Sigmoid colon (tissue), 4 donors: ENCODE results near the gene RANBP3L.

ENCODE experiments used
- CTCF ChIP-seq, 4 experiments: fragments of 450-650 bp in 3 of 4; fragments of 200-600 bp in 1 of 4; IDR thresholded peaks; one replicate each; pipeline ENCODE4 v1.5.1; 2016 to 2019; ENCODE audit warnings: antibody characterized with exemption in 4 of 4, mild to moderate bottlenecking in 3 of 4, moderate library complexity in 2 of 4
- POLR2A ChIP-seq, 2 donors: fragments of 450-650 bp; IDR thresholded peaks; one replicate each; pipeline ENCODE4 v1.6.1; 2016; ENCODE audit warnings: antibody characterized with exemption in 2 of 2, mild to moderate bottlenecking in 2 of 2, moderate library complexity in 2 of 2
- POLR2AphosphoS5 ChIP-seq, 4 donors: sonication (generic); formaldehyde crosslinking; IDR thresholded peaks; one replicate each; pipeline ENCODE4 v1.6.1; 2017; ENCODE audit warnings: antibody characterized with exemption in 4 of 4

GRCh38 chr5:36310138-36310537 lies 8.4 kb upstream of the RANBP3L start:
- TF ChIP-seq CTCF (IDR thresholded peaks at IDR 0.05) = no peak
- TF ChIP-seq POLR2A (IDR thresholded peaks at IDR 0.05) = no peak
- TF ChIP-seq POLR2AphosphoS5 (IDR thresholded peaks at IDR 0.05) = no peak
